ENCODE measurements around the gene GOLT1A. TPM values are rescaled to one million over a fixed set of nuclear protein-coding genes. Genes with fewer than 3 reads are reported as not detected.

Gene GOLT1A
- total RNA-seq, 3 donors from 2014 or later = 2.5 to 11.4 (median 3.9) TPM

- Histone ChIP-seq H3K36me3 (ENCODE audit: low read depth) (no peaks in the 10 kb centered on the region), H3K9me3 (no peaks in the 10 kb centered on the region), H3K4me3 (no peak overlapping the region), H3K4me1 (ENCODE audit: low read depth) (peaks cover 3% of the 10 kb centered on the region)
- DNase-seq (no peak), ATAC-seq (no peak)
- intact Hi-C loops (cut with DNase I, micrococcal nuclease) = no loop called here
- no peak for TF ChIP-seq CTCF (IDR thresholded peaks at IDR 0.05)
Observed at GRCh38 chr1:204157962-204158361, 55.8 kb downstream of the GOLT1A start.

DNA sequence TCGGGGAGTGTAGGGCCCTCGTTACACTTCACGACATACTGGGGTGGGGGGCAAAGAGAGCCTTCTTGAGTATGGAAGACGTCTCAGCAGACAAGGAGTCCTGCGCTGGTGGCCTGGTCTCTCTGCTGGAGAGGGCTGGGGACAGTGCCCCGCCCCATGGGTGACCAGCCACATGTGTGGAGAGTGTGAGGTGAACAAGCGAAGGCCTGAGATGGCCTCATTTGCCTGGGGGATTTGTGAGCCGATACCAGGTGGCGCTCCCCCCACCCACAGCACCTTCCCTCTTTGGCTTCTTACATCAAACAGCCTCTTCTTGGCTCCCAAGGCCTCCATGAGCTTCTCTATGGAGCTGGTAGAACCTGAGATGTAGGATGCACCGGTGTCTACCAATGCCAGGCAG, 57.9 kb downstream of the GOLT1A start:
- DNase-seq (no peak), ATAC-seq (no peak)
- intact Hi-C loops (cut with DNase I, micrococcal nuclease) = no loop called here
- no peak for TF ChIP-seq CTCF (IDR thresholded peaks at IDR 0.05)
- H3K4me3 ChIP-seq = no peak overlapping the region
- H3K36me3 ChIP-seq (ENCODE audit: low read depth) = no peaks in the 10 kb centered on the region
- H3K9me3 ChIP-seq = no peaks in the 10 kb centered on the region
- peaks cover 9% of the 10 kb centered on the region for H3K4me1 ChIP-seq (ENCODE audit: low read depth)

- Histone ChIP-seq H3K4me3 (no peak overlapping the region), H3K4me1 (ENCODE audit: low read depth) (peaks cover 9% of the 10 kb centered on the region), H3K9me3 (no peaks in the 10 kb centered on the region), H3K36me3 (ENCODE audit: low read depth) (no peaks in the 10 kb centered on the region)
- no peak for DNase-seq
- no peak for ATAC-seq
- TF ChIP-seq CTCF (IDR thresholded peaks at IDR 0.05) = no peak
- intact Hi-C loops (cut with DNase I, micrococcal nuclease) = no loop called here
Observed at GRCh38 chr1:204154568-204155255, 59.1 kb downstream of the GOLT1A start.

GRCh38 chr1:204153667-204154066, 60.1 kb downstream of the GOLT1A start:
- ATAC-seq = no peak
- Histone ChIP-seq H3K4me3 (no peak overlapping the region), H3K36me3 (ENCODE audit: low read depth) (no peaks in the 10 kb centered on the region), H3K4me1 (ENCODE audit: low read depth) (peaks cover 9% of the 10 kb centered on the region), H3K9me3 (no peaks in the 10 kb centered on the region)
- intact Hi-C loops (cut with DNase I, micrococcal nuclease) = no loop called here
- TF ChIP-seq CTCF (IDR thresholded peaks at IDR 0.05) = no peak
- no peak for DNase-seq

- no peak for TF ChIP-seq CTCF (IDR thresholded peaks at IDR 0.05)
- Histone ChIP-seq H3K36me3 (ENCODE audit: low read depth) (no peaks in the 10 kb centered on the region), H3K9me3 (no peaks in the 10 kb centered on the region), H3K4me3 (no peak overlapping the region), H3K4me1 (ENCODE audit: low read depth) (peaks cover 9% of the 10 kb centered on the region)
- DNase-seq (peak in 1 of 3 donors; percentile 56), ATAC-seq (no peak)
- intact Hi-C loops (cut with DNase I, micrococcal nuclease) = no loop called here
Observed at GRCh38 chr1:204152310-204153044, 61.3 kb downstream of the GOLT1A start.
